ENCODE results near the gene MPPED2. TPM values are rescaled to one million over a fixed set of nuclear protein-coding genes. Genes with fewer than 3 reads are reported as not detected.
A peak's percentile ranks its signal among the peaks of the same experiment; 100 is the strongest.

Gene MPPED2
- total RNA-seq, 1 donor from 2014 or later: 50.2 TPM

GRCh38 chr11:30567644-30568043, 18.5 kb downstream of the MPPED2 start:
- H3K9me3 Mint-ChIP-seq (ENCODE audit: unreplicated experiment): no peaks in the 10 kb centered on the region
- TF ChIP-seq, protein P1, sequence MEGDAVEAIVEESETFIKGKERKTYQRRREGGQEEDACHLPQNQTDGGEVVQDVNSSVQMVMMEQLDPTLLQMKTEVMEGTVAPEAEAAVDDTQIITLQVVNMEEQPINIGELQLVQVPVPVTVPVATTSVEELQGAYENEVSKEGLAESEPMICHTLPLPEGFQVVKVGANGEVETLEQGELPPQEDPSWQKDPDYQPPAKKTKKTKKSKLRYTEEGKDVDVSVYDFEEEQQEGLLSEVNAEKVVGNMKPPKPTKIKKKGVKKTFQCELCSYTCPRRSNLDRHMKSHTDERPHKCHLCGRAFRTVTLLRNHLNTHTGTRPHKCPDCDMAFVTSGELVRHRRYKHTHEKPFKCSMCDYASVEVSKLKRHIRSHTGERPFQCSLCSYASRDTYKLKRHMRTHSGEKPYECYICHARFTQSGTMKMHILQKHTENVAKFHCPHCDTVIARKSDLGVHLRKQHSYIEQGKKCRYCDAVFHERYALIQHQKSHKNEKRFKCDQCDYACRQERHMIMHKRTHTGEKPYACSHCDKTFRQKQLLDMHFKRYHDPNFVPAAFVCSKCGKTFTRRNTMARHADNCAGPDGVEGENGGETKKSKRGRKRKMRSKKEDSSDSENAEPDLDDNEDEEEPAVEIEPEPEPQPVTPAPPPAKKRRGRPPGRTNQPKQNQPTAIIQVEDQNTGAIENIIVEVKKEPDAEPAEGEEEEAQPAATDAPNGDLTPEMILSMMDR (IDR thresholded peaks at IDR 0.05; ENCODE audit: unreplicated experiment): no peak
- no peak overlapping the region for H3K27ac Mint-ChIP-seq (ENCODE audit: unreplicated experiment)
- H3K4me1 Mint-ChIP-seq (ENCODE audit: unreplicated experiment): peaks cover 30% of the 10 kb centered on the region
- H3K4me3 Mint-ChIP-seq (ENCODE audit: unreplicated experiment): no peak overlapping the region
- H3K36me3 Mint-ChIP-seq (ENCODE audit: low read depth, unreplicated experiment): peaks cover 30% of the 10 kb centered on the region
- no peak for DNase-seq (ENCODE audit: low spot score)
- H3K27me3 Mint-ChIP-seq (ENCODE audit: unreplicated experiment): no peaks in the 10 kb centered on the region

DNA sequence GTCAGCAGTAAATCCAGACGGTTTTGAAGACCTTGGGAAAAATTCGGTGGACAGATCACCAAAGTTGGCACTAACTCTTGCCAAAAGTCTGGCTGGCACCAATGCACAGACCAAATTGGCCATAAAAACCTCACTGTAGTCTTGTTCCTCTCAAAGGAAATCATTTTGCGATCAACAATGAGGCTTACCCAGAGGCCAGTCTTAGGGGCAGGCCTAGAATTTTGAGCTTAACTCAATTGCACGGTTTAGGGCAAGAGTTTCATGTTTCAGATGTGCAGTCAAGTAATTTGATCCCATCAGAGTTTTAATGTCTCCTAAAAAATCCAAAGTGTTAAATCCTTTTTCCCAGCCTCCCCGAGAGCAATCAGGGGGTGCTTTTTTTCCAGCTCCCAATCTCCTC, 19.0 kb downstream of the MPPED2 start:
- Mint-ChIP-seq H3K4me1 (ENCODE audit: unreplicated experiment) (peaks cover 30% of the 10 kb centered on the region), H3K27ac (ENCODE audit: unreplicated experiment) (no peak overlapping the region), H3K27me3 (ENCODE audit: unreplicated experiment) (no peaks in the 10 kb centered on the region), H3K9me3 (ENCODE audit: unreplicated experiment) (no peaks in the 10 kb centered on the region), H3K36me3 (ENCODE audit: low read depth, unreplicated experiment) (peaks cover 30% of the 10 kb centered on the region), H3K4me3 (ENCODE audit: unreplicated experiment) (no peak overlapping the region)
- no peak for DNase-seq (ENCODE audit: low spot score)
- TF ChIP-seq, protein P1 (IDR thresholded peaks at IDR 0.05; ENCODE audit: unreplicated experiment): no peak

DNA sequence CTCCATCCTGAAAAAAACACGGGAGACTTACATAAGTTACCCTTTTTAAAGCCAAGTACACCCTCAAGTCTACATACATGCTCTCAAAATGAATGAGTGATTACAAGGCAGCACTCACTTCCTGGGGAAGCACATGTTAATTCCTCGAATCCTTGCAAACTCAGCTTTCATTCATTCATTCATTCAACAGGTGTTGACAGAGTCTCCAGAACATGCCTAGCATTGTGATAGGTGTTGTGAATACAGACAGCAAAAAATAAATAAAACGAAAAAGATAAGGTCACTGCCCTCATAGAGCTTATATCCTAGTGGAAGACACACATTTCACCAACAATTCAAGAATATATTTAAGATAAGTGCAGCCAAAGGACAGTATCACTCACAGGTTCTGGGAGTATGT, 19.7 kb downstream of the MPPED2 start:
- no peak for DNase-seq (ENCODE audit: low spot score)
- H3K4me1 Mint-ChIP-seq (ENCODE audit: unreplicated experiment): peaks cover 30% of the 10 kb centered on the region
- H3K27ac Mint-ChIP-seq (ENCODE audit: unreplicated experiment): no peak overlapping the region
- no peaks in the 10 kb centered on the region for H3K9me3 Mint-ChIP-seq (ENCODE audit: unreplicated experiment)
- H3K36me3 Mint-ChIP-seq (ENCODE audit: low read depth, unreplicated experiment): peaks cover 30% of the 10 kb centered on the region
- H3K4me3 Mint-ChIP-seq (ENCODE audit: unreplicated experiment): peak overlapping the region; percentile 33
- TF ChIP-seq, protein P1 (IDR thresholded peaks at IDR 0.05; ENCODE audit: unreplicated experiment): no peak
- no peaks in the 10 kb centered on the region for H3K27me3 Mint-ChIP-seq (ENCODE audit: unreplicated experiment)

DNA sequence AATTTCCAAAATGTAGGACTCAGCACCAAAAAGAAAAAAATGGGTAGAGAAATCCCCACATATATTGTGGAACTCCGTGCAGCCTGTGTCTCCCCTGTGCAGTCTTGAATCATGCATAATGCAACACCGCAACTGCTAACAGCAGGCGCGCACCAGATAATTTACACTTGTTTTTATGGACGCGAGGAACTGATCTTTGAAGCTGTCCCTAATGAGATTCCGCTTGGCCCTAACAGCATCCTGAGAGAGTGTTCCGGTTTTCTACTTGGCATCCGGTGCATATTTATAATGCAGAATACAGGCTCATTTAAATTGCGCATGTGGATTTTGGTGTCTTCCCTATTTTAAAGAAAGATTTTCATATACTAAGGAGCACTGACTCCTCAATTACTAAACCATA, 21.1 kb downstream of the MPPED2 start:
- Mint-ChIP-seq H3K9me3 (ENCODE audit: unreplicated experiment) (no peaks in the 10 kb centered on the region), H3K4me1 (ENCODE audit: unreplicated experiment) (peaks cover 36% of the 10 kb centered on the region), H3K4me3 (ENCODE audit: unreplicated experiment) (no peak overlapping the region), H3K36me3 (ENCODE audit: low read depth, unreplicated experiment) (peaks cover 29% of the 10 kb centered on the region), H3K27ac (ENCODE audit: unreplicated experiment) (peak overlapping the region; percentile 87), H3K27me3 (ENCODE audit: unreplicated experiment) (no peaks in the 10 kb centered on the region)
- DNase-seq (ENCODE audit: low spot score): no peak
- TF ChIP-seq, protein P1 (IDR thresholded peaks at IDR 0.05; ENCODE audit: unreplicated experiment): no peak

GRCh38 chr11:30561691-30562415, 24.3 kb downstream of the MPPED2 start:
- no peak for DNase-seq (ENCODE audit: low spot score)
- no peaks in the 10 kb centered on the region for H3K9me3 Mint-ChIP-seq (ENCODE audit: unreplicated experiment)
- H3K27me3 Mint-ChIP-seq (ENCODE audit: unreplicated experiment): no peaks in the 10 kb centered on the region
- no peak overlapping the region for H3K27ac Mint-ChIP-seq (ENCODE audit: unreplicated experiment)
- peaks cover 44% of the 10 kb centered on the region for H3K4me1 Mint-ChIP-seq (ENCODE audit: unreplicated experiment)
- TF ChIP-seq, protein P1 (IDR thresholded peaks at IDR 0.05; ENCODE audit: unreplicated experiment): no peak
- H3K36me3 Mint-ChIP-seq (ENCODE audit: low read depth, unreplicated experiment): peaks cover 22% of the 10 kb centered on the region
- no peak overlapping the region for H3K4me3 Mint-ChIP-seq (ENCODE audit: unreplicated experiment)

All from endothelial cell (in vitro differentiated cells).